Right ventricle myocardium superior (tissue), 1 donor: ENCODE measurements around the gene PRRT1B. TPM values are rescaled to one million over a fixed set of nuclear protein-coding genes. Genes with fewer than 3 reads are reported as not detected.

ENCODE experiments used
- ATAC-seq: fragments of 200-7000 bp; cut with Tn5 transposase; one replicate; pipeline ENCODE4 v1.9.1; 2020; ENCODE audit warnings: mild to moderate bottlenecking; ENCODE audit not compliant: poor library complexity
- DNase-seq: peaks from one replicate; pipeline ENCODE4 v3.0.0-alpha.2; 2020
- intact Hi-C: fragments of 100-400 bp; cut with DNase I; formaldehyde crosslinking; loops from one replicate; pipeline ENCODE4 v1.11.2; 2022
- total RNA-seq: library from RNA; stranded (reverse); fragmentation: NEBNext Ultra II Directional; extraction: Animal tissue kit (Norgen Biotek cat#: 25700); gene quantifications from one replicate; pipeline ENCODE4 v1.2.1, GENCODE V29; 2021
- donor health status: DM: no; HTN: yes; CAD: no; lungs with severe emphysema.

PRRT1B gene
- total RNA-seq, 1 donor from 2014 or later, result not detected

GRCh38 chr9:131590449-131590848 is 45.1 kb downstream of the PRRT1B start:
- no peak for ATAC-seq

DNA sequence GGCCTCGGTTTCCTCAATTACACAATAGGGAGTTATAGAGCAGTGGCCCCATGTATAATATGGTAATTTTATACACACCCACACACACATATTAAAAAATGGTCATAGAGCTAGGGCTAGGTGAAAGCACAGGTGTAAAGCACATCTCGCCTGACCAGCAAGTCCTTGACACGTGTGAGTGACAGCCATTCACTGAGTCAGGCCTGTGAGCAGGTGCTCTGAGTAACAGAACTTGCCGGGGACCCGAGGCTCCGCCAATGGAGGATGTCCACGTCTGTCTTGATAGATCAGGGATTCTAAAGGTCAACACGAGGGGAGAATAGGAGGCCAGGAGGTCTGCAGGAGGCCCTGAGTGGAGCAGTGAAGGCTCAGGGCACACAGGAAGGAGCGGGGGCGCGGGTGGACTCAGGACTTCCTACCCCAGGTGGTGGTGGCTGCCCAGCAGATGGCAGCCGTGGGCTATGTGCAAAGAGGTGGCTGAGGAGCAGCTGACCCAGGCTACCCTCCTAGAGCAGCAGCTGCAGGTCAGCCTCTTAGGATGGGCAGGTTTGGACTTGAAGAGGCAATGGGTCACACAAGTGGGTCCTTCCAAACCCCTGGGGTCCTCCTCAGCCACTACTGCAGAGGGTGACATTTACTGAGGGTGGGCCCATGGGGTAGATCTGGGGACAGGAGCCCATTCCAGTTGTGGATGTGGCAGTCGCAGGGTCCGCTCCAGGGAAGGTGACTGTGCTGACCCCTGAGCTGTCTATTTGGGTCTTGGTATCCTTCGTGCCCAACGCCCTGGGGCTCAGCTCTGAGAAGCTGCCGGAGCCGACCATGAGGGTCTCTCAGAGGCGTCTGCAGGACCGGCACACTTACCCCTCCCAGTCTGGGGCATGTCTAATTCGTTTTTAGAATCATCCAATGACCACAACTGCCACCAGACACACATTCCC is 45.9 kb downstream of the PRRT1B start:
- intact Hi-C loops, result loop anchor here (2.0 kb wide), 1 partner anchor 152 kb away; no protein-coding TSS in a partner anchor
- DNase-seq, result peak; percentile 89
- peak; percentile 95 for ATAC-seq

More at GRCh38 chr9:131590449-131590848, 45.1 kb downstream of the PRRT1B start:
- intact Hi-C loops, result loop anchor here (2.0 kb wide), 1 partner anchor 152 kb away; no protein-coding TSS in a partner anchor
- no peak for DNase-seq

DNA sequence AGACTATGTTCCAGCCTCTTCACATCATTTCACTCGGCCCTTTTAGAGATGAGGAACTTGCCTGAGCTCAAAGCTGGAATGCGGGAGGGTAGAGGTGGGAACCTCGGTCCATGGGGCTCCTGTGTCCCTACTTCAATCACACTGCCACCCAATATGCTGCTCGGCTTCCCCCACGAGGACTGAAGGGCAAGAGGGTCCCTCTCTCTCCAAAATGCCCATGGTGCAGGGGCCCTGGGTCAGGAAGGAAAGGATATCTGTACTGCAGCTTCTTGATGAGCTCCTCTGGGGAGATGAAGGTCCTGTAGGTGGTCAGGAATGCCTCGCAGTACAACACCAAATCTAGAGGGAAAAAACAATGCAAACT is 46.5 kb downstream of the PRRT1B start:
- ATAC-seq (no peak), DNase-seq (no peak)
- intact Hi-C loops, result loop anchor here (2.0 kb wide), 1 partner anchor 151 kb away; no protein-coding TSS in a partner anchor

- intact Hi-C loops, result no loop called here
- ATAC-seq (no peak), DNase-seq (no peak)
Measured at GRCh38 chr9:131593091-131593820, 47.9 kb downstream of the PRRT1B start.

DNA sequence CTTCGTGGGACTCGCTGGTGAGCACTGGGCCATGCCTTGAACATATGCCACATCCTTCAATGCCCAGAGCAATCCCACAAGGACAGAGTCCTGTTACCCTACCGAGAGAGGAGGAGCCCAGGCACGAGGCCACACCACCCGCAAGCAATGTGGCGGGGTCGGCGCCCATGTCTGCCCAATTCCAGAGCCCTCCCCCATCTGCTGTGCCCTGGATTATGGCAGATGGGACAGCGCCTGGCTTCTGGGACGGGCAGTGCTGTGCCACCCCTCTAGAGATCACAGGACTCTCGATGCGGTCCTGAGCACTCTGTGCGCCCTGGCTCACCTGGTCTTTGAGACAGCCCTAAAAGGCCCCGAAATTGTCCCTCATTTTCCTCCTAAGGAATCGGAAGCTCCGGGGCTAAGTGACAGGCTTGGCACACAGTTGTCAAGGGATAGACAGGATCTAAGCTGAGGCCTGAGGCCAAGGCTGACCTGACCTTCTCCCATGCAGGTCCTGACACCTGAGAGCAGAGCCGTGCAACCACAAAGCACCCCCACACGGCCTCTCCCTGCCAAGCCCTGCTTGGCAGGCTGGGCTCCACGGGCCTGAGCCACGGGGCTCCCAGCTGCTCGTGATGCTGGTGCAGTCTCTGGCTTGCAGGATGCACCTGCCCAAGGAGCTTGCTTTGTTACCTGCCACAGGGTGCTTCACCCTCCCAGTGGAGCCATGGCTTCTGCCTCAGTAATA is 48.8 kb downstream of the PRRT1B start:
- no peak for ATAC-seq
- intact Hi-C loops, result no loop called here
- no peak for DNase-seq

DNA sequence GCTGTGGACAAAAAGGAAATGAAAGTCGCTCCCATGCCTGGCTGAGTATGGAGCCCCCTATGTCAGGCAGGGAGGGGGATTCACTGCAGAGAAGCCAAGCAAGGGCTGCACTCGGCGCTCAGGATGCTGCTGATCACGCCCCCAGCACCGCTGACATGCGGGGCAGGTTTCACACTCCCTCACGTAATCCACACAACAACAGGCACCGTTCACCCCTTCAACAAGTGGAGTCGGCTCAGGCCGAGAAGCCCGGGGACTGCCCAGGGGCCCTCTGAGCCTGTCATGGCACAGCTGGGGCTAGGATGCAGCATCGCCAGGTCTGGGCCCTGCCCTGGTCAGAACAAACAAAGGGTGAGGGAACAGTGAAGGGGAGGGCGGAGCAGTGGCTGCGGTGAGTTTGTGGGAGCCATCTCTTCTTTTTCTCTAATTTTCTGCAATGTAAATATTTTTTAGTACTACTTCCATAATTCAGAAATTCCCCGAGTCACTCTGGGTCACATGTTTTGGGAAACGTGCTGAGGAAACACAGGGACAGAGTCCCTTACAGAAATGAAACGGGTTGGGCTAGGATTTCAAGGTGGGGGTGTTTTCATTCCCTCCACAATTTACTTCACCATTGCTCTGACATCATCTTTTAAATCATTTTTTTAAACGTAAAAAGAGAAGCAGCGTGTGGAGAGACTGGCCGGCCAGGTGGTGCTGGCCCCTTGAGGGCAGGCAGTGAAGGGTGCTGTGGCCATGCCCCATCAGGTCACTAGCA is 49.8 kb downstream of the PRRT1B start:
- ATAC-seq (no peak), DNase-seq (no peak)
- intact Hi-C loops, result no loop called here

- ATAC-seq (no peak), DNase-seq (no peak)
- intact Hi-C loops, result no loop called here
Measured at GRCh38 chr9:131595696-131596429, 50.5 kb downstream of the PRRT1B start.

GRCh38 chr9:131596430-131596743 is 51.1 kb downstream of the PRRT1B start:
- intact Hi-C loops, result no loop called here
- no peak for DNase-seq
- ATAC-seq, result no peak

DNA sequence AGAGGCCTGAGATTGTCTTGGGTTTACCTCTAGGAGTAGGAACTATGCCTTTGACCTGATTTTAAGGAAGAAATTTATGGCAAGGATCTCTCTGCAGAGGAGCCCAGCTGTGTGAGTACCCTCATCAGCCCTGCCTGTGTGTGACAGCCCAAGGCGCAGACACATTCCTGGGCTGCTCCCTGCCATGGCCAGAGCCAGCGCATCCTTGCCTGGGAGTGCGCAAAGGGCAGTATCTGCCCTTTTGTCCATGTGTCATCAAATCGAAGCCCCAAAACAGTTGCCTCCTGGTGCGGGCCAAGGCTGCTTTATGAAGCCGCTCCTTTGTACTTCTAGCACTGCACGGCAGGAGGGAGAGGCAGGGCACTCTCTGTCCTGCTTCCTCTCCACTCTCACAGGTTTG is 51.9 kb downstream of the PRRT1B start:
- ATAC-seq (no peak), DNase-seq (no peak)
- intact Hi-C loops, result no loop called here

DNA sequence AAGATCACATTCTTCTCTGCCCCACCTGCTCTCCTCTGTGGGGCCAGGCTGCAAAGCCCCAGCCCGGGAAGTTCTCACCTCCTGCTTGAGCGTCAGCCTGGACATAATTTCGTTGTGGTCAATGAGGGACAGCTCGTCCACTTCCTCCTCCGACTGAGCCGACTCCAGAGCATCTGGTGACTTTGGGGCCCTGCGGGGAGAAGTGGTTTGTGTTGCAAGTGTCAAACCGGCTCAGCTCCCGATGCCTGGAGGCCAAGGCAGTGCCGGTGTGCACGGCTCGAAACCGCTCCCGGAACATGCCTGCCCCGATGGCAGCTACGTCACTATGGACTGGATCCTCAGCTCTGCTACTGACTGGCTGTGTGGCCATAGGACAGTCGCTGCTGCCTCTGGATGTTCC is 52.8 kb downstream of the PRRT1B start:
- DNase-seq, result peak; percentile 72
- ATAC-seq, result peak; percentile 33
- intact Hi-C loops, result no loop called here

DNA sequence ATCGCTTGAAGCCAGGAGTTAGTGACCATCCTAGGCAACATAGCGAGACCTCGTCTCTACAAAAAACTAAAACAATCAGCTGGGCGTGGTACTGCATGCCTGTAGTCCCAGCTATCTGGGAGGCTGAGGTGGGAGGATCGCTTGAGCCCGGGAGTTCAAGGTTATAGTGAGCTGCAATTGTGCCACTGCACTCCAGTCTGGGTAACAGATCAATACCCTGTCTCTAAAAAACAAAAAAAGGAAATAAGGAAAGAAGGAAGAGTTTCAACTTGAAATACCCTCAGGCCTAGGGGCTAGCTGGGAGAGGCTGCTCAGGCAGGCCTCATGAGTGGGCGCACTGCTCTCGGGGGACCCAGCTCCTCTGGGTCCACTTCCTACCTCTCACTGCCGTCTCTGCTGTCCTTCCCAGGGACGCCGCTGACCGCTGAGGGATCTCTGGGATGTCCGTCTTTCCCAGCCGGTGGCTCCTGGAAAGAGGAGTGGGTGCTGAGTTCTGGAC is 56.4 kb downstream of the PRRT1B start:
- DNase-seq (no peak), ATAC-seq (no peak)
- intact Hi-C loops, result no loop called here

GRCh38 chr9:131603199-131603598 is 57.9 kb downstream of the PRRT1B start:
- DNase-seq, result no peak
- intact Hi-C loops, result no loop called here
- ATAC-seq, result no peak

DNA sequence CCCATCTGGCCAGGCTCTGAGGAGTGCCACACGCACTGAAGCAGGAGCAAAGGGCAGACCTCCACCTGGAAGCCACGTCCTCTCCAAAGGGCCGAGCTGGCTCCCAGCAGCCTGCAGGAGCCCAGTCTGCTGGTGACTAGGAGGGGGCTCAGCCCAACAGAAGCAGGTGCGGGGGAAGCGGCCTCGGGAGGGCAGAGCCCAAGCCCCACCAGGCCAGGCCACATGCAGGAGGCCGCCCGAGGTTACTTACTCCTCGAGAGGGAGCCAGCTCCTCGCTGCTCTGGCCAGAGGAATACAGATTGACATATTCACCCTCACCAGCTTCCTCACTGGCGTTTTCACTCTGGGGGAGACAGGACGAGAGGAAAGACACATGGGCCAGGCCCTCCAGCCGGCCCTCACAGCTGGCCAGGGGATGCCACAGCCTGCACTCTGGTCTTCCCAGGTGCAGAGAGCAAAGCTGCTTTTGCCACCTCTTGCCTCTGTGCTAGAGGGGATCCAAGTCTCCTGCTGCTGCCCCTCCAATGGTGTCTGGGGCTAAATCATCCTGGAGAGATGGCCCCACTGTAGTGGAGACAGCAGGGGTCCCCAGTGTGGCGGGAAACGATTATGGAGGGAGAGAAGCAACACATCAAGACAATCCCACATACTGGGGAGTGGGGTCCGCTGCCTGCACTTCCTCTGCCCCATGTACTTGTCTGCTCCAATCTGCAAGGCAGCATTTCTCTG is 58.6 kb downstream of the PRRT1B start:
- ATAC-seq (peak; percentile 11), DNase-seq (no peak)
- intact Hi-C loops, result no loop called here

DNA sequence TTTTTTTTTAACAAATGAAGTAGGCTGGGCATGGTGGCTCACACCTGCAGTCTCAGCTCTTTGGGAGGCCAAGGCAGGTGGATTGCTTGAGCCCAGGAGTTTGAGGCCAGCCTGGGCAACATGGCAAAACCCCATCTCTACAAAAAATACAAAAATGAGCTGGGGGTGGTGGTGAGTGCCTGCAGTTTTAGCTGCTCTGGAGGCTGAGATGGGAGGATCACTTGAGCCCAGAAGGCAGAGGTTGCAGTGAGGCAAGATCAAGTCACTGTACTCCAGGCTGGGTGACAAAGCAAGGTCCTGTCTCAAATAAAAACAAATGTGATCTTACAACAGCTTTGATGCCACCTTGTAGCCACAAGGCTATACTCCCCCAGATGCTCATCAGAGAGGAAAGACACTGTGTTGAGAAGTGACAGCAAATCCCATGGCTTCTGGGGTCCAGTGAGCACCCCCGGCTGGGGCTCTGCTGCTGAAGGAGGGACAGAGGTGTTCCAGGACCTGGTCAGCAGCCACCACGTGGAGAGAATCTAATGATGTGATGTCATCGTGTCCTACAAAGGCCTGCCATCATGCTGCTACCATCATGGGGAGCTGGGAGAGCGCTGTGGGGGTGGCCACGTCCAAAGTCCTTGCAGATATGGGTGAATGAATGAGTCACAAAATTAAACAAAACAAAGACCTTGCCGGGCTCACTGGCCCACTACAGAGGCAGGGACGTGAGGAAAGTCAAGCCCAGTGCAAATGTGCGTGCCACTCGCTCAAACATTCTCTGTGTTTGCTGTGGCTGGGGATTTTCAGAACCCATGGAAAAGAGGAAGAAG is 60.7 kb downstream of the PRRT1B start:
- ATAC-seq, result no peak
- no peak for DNase-seq
- intact Hi-C loops, result loop anchor here (5.0 kb wide), 1 partner anchor 131 kb away; no protein-coding TSS in a partner anchor

DNA sequence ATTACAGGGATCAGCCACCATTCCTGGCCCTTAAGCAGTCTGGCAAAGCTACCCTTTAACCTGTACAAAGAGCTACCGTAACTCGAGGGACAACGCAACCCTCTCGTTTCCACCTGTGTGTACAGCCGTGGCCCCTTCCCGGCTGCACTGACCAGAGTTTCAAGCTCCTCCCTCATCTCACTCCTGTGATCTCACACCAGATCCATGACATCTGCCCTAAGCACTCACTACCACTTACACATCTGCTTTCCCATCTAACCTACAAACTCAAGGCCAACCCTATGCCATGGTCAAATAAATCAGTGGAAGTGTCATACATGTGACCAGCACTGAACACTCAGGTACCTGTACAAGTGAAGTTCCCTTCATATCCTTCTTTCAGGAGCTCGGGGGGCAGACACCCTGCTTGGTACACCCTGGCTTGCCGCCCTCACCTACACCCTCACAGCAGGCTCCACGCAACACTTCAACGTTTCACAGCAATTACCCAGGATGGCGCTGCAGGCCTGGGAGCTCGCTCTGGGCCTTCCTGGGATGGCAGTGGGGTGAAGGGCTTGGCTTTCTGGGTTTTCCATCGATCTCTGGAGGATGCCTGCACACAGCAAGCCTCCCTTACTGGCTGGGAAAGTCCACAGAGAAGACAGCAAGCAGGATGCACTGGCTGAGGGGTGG is 61.7 kb downstream of the PRRT1B start:
- no peak for ATAC-seq
- DNase-seq, result no peak
- intact Hi-C loops, result loop anchor here (5.0 kb wide), 1 partner anchor 130 kb away; no protein-coding TSS in a partner anchor

- DNase-seq, result no peak
- intact Hi-C loops, result loop anchor here (5.0 kb wide), 1 partner anchor 130 kb away; no protein-coding TSS in a partner anchor
- no peak for ATAC-seq
Measured at GRCh38 chr9:131607591-131607990, 62.3 kb downstream of the PRRT1B start.
